GM12864 (cell line): ENCODE measurements around the gene CAMK2G.

Experiments used
- DNase-seq: peaks from one replicate; pipeline ENCODE4 v3.0.0-alpha.2; 2011; ENCODE audit warnings: low read depth
- H3K4me3 ChIP-seq: 2 replicates; pipeline ENCODE4 v1.5.1; 2011; ENCODE audit warnings: mild to moderate bottlenecking, low read depth, low read length, control low read depth
- TF ChIP-seq, protein P1 (sequence below): IDR thresholded peaks from 2 replicates; pipeline ENCODE4 v1.5.1; 2011; ENCODE audit warnings: low read depth, mild to moderate bottlenecking, moderate library complexity, low read length, control low read depth, inconsistent platforms; ENCODE audit errors: missing control alignments

CAMK2G gene

DNA sequence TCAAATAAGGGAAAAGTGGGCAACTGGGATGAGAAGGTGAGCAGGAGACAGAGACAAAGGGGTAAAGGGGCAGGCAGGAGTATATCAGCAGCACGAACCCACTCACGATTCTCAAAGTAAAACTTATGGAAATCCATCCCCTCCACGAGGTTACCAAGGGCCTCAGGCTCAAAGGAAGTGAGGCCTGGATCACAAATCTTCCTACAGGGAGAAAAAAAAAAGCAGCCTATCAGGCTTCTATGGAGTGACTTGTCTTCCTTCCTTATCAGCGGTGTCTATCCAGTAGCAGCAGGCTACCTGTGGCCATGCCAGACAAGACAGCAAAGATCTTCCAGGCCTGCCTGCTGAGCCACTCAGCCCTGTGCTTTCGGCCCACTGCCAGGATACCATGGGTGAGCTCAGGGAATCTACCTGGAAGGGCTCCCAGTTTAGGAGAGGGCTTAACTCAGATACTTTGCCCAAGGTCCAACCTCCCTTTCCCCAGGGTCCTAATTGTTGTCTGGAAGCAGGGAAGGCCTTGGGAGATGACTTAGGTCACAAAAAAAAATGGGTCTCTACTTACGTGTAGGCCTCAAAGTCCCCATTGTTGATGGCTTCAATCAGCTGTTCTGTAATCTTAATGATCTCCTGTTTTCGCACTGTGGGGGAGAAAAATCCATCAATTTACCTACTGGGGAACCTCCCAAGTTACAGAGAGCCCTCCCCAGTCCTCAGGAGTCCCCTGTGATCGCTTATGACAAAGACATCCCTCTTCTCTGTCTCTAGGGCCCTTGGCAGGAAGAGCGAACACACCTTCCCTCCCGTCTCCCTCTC, 57.2 kb downstream of the CAMK2G start:
- TF ChIP-seq, protein P1, sequence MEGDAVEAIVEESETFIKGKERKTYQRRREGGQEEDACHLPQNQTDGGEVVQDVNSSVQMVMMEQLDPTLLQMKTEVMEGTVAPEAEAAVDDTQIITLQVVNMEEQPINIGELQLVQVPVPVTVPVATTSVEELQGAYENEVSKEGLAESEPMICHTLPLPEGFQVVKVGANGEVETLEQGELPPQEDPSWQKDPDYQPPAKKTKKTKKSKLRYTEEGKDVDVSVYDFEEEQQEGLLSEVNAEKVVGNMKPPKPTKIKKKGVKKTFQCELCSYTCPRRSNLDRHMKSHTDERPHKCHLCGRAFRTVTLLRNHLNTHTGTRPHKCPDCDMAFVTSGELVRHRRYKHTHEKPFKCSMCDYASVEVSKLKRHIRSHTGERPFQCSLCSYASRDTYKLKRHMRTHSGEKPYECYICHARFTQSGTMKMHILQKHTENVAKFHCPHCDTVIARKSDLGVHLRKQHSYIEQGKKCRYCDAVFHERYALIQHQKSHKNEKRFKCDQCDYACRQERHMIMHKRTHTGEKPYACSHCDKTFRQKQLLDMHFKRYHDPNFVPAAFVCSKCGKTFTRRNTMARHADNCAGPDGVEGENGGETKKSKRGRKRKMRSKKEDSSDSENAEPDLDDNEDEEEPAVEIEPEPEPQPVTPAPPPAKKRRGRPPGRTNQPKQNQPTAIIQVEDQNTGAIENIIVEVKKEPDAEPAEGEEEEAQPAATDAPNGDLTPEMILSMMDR, result no peak
- no peak for DNase-seq

DNA sequence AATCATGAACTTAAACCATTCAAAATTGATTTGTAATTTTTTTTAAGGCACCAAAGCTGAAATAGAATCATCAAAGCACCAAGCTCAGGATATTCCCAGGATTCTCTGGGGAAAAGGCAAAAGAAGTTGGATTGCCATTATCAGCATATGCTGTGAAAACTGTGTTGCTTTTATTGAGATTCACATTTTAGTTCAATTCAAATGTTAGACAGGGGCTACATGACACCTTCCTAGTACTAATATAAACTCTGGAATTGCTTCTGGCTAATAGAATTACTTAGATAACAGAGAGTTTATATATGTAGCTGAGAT, 58.7 kb downstream of the CAMK2G start:
- TF ChIP-seq, protein P1, result no peak
- H3K4me3 ChIP-seq, result no peak overlapping the region
- DNase-seq, result no peak

More for the DNA sequence above, 57.2 kb downstream of the CAMK2G start:
- no peak overlapping the region for H3K4me3 ChIP-seq

GRCh38 chr10:73814896-73815718, 59.2 kb downstream of the CAMK2G start:
- no peak for DNase-seq
- TF ChIP-seq, protein P1, result peak; percentile 27

GRCh38 chr10:73814276-73814895, 60.0 kb downstream of the CAMK2G start:
- DNase-seq, result no peak
- TF ChIP-seq, protein P1, result no peak
- no peak overlapping the region for H3K4me3 ChIP-seq

More at GRCh38 chr10:73814896-73815718, 59.2 kb downstream of the CAMK2G start:
- no peak overlapping the region for H3K4me3 ChIP-seq

DNA sequence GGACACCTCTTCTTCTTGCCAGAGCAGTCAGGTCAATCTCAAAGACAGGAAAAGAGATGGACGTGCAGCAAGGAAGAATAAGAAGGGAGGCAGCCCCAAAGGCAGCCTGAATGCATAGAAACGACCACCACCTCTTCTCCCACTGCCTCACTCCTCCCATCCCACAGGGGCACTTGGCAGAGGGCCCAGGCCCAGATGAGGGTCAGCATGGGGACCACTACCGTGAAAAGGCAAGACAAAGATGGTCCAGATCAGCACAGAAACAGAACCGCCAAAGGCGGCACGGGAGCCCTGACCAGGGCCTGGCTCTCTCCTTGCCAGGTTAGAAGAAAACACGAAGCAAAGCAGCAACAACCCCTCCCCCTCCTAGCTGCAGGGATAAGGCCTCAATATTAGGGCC, 61.0 kb downstream of the CAMK2G start:
- DNase-seq, result no peak
- TF ChIP-seq, protein P1, result no peak

GRCh38 chr10:73812657-73813056, 61.7 kb downstream of the CAMK2G start:
- no peak overlapping the region for H3K4me3 ChIP-seq
- TF ChIP-seq, protein P1, result no peak

More for the DNA sequence above, 61.0 kb downstream of the CAMK2G start:
- H3K4me3 ChIP-seq, result no peak overlapping the region

More at GRCh38 chr10:73812657-73813056, 61.7 kb downstream of the CAMK2G start:
- DNase-seq, result no peak
